Lower lobe of right lung (tissue), 2 donors: Measurements from ENCODE around the gene TTLL11. TPM values are rescaled to one million over a fixed set of nuclear protein-coding genes. Genes with fewer than 3 reads are reported as not detected.

Source experiments
- ATAC-seq, 2 donors: fragments of 200-7000 bp; cut with Tn5 transposase; one replicate each; pipeline ENCODE4 v1.9.1; 2020 to 2022; ENCODE audit warnings: mild to moderate bottlenecking in 2 of 2, moderate library complexity in 2 of 2
- DNase-seq: peaks from one replicate; pipeline ENCODE4 v3.0.0-alpha.2; 2020
- H3K27ac ChIP-seq: fragments of 200-600 bp; one replicate; pipeline ENCODE4 v1.8.0; 2022
- H3K27me3 ChIP-seq: fragments of 200-600 bp; one replicate; pipeline ENCODE4 v1.8.0; 2022; ENCODE audit warnings: low read depth
- H3K36me3 ChIP-seq: fragments of 200-600 bp; one replicate; pipeline ENCODE4 v1.8.0; 2022; ENCODE audit warnings: mild to moderate bottlenecking
- H3K4me1 ChIP-seq: fragments of 200-600 bp; one replicate; pipeline ENCODE4 v1.8.0; 2022
- H3K4me3 ChIP-seq: fragments of 200-600 bp; one replicate; pipeline ENCODE4 v1.8.0; 2022; ENCODE audit warnings: mild to moderate bottlenecking
- H3K9me3 ChIP-seq: fragments of 200-600 bp; one replicate; pipeline ENCODE4 v1.8.0; 2022
- CTCF ChIP-seq: fragments of 200-600 bp; IDR thresholded peaks from one replicate; pipeline ENCODE4 v1.8.0; 2022; ENCODE audit warnings: antibody characterized with exemption, mild to moderate bottlenecking
- intact Hi-C: fragments of 100-400 bp; cut with DNase I; formaldehyde crosslinking; loops from one replicate; pipeline ENCODE4 v1.11.0; 2022
- total RNA-seq: library from RNA; stranded (reverse); fragmentation: NEBNext Ultra II Directional; extraction: Animal tissue kit (Norgen Biotek cat#: 25700); gene quantifications from one replicate; pipeline ENCODE4 v1.2.1, GENCODE V29; 2021
- donor health status: DM: no; HTN: yes; CAD: no; lungs with severe emphysema.

Gene TTLL11
- total RNA-seq, 1 donor from 2014 or later = 11.7 TPM

- H3K4me1 ChIP-seq = no peaks in the 10 kb centered on the region
These were observed 142.7 kb downstream of the TTLL11 start for GRCh38 chr9:121950441-121950840.

GRCh38 chr9:121949766-121950165 lies 143.3 kb downstream of the TTLL11 start:
- H3K9me3 ChIP-seq = no peaks in the 10 kb centered on the region
- no peak overlapping the region for H3K4me3 ChIP-seq
- intact Hi-C loops = no loop called here
- no peaks in the 10 kb centered on the region for H3K27me3 ChIP-seq
- no peak for TF ChIP-seq CTCF
- no peaks in the 10 kb centered on the region for H3K36me3 ChIP-seq
- H3K4me1 ChIP-seq = no peaks in the 10 kb centered on the region
- no peak for DNase-seq
- no peak for ATAC-seq
- H3K27ac ChIP-seq = no peak overlapping the region

More at GRCh38 chr9:121950441-121950840, 142.7 kb downstream of the TTLL11 start:
- ATAC-seq (no peak), DNase-seq (no peak)
- no peak overlapping the region for H3K4me3 ChIP-seq
- TF ChIP-seq CTCF = no peak
- no peak overlapping the region for H3K27ac ChIP-seq
- no peaks in the 10 kb centered on the region for H3K27me3 ChIP-seq
- intact Hi-C loops = no loop called here
- no peaks in the 10 kb centered on the region for H3K36me3 ChIP-seq
- H3K9me3 ChIP-seq = no peaks in the 10 kb centered on the region

- Histone ChIP-seq H3K4me1 (no peaks in the 10 kb centered on the region), H3K9me3 (no peaks in the 10 kb centered on the region), H3K36me3 (no peaks in the 10 kb centered on the region), H3K27ac (no peak overlapping the region), H3K4me3 (no peak overlapping the region), H3K27me3 (no peaks in the 10 kb centered on the region)
- ATAC-seq = no peak
- intact Hi-C loops = no loop called here
- DNase-seq = no peak
- no peak for TF ChIP-seq CTCF
These were observed 143.7 kb downstream of the TTLL11 start for GRCh38 chr9:121949364-121949763.

GRCh38 chr9:121947775-121948174 lies 145.3 kb downstream of the TTLL11 start:
- ATAC-seq (peak; percentile 41 to 77), DNase-seq (no peak)
- no peaks in the 10 kb centered on the region for H3K36me3 ChIP-seq
- H3K27me3 ChIP-seq = no peaks in the 10 kb centered on the region
- intact Hi-C loops = no loop called here
- no peak overlapping the region for H3K4me3 ChIP-seq
- no peaks in the 10 kb centered on the region for H3K9me3 ChIP-seq
- H3K27ac ChIP-seq = no peak overlapping the region
- H3K4me1 ChIP-seq = no peaks in the 10 kb centered on the region
- no peak for TF ChIP-seq CTCF

GRCh38 chr9:121946465-121946864 lies 146.6 kb downstream of the TTLL11 start:
- Histone ChIP-seq H3K27ac (no peak overlapping the region), H3K4me1 (no peaks in the 10 kb centered on the region), H3K4me3 (no peak overlapping the region), H3K27me3 (no peaks in the 10 kb centered on the region), H3K36me3 (no peaks in the 10 kb centered on the region), H3K9me3 (no peaks in the 10 kb centered on the region)
- ATAC-seq = no peak
- intact Hi-C loops = no loop called here
- TF ChIP-seq CTCF = no peak
- no peak for DNase-seq

GRCh38 chr9:121945849-121946248 lies 147.3 kb downstream of the TTLL11 start:
- no peaks in the 10 kb centered on the region for H3K36me3 ChIP-seq
- H3K4me1 ChIP-seq = no peaks in the 10 kb centered on the region
- intact Hi-C loops = no loop called here
- DNase-seq (no peak), ATAC-seq (no peak)
- H3K27ac ChIP-seq = no peak overlapping the region
- no peaks in the 10 kb centered on the region for H3K27me3 ChIP-seq
- no peak overlapping the region for H3K4me3 ChIP-seq
- TF ChIP-seq CTCF = no peak
- H3K9me3 ChIP-seq = no peaks in the 10 kb centered on the region
